ENCODE data around the gene PYGM.

PYGM gene

DNA sequence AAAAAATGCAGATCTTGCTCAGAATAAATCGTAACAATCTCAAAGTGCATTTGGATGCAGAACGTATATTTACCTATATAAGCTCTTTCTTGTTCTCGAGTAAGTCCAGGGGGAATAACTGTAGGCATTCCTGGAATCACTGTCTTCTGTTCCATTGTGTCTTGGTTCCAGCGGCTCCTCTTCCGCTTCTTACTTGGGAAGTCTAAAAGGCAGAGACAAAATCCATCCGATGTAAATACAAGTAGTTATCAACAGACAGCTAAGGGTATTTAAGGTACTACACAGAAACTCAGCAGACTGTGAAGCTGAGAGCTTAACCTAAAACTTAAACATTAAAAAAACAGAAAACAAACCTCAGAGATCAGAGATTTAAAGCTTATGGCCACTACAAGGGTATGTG is 16.7 kb upstream of the PYGM start:
- peaks cover 25 to 58% (median 42%) of the 10 kb centered on the region in 4 experiments for H3K36me3 ChIP-seq (ENCODE audit: control insufficient read depth in 4 of 4, insufficient read depth in 4 of 4, low read length in 3 of 4)
- H3K4me1 ChIP-seq (ENCODE audit: control extremely low read depth in 1 of 4, control insufficient read depth in 4 of 4, insufficient read depth in 4 of 4, low read length in 3 of 4), result peaks cover 31 to 65% (median 52%) of the 10 kb centered on the region in 4 experiments

DNA sequence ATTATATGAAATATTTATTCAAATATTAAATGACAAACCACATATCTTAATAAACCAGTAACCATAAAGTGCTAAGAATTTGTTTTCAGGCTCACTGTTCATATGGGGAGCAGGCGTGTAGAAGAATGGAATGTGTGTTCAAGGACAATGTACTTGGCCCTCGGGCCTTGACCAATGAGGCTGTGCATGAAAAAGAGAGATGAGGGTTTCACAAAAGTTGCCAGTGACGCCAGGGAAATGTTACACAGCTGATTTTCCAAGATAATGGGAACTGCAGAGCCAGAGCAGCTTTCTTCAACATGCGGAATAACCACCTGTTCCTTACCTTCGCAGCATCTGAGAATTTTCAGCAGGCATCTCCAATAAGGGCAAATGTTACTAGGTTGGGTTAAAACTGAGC is 14.4 kb upstream of the PYGM start:
- Histone ChIP-seq H3K9me3 (ENCODE audit: control extremely low read depth in 1 of 5, control insufficient read depth in 4 of 5, insufficient read depth in 2 of 5, low read depth in 1 of 5, low read length in 4 of 5) (no peaks in the 10 kb centered on the region), H3K27ac (ENCODE audit: insufficient read depth in 1 of 2, low read depth in 1 of 2, low read length in 2 of 2, poor library complexity in 1 of 2, severe bottlenecking in 2 of 2) (peak overlapping the region in 1 of 2 experiments; percentile 4), H3K27me3 (replicated peaks in 2 of 5; ENCODE audit: control insufficient read depth in 4 of 5, insufficient read depth in 5 of 5, low read length in 4 of 5) (no peaks in the 10 kb centered on the region), H3K36me3 (ENCODE audit: control insufficient read depth in 4 of 4, insufficient read depth in 4 of 4, low read length in 3 of 4) (peaks cover 36 to 81% (median 65%) of the 10 kb centered on the region in 4 experiments), H3K4me1 (ENCODE audit: control extremely low read depth in 1 of 4, control insufficient read depth in 4 of 4, insufficient read depth in 4 of 4, low read length in 3 of 4) (peaks cover 21 to 48% (median 39%) of the 10 kb centered on the region in 4 experiments), H3K4me3 (ENCODE audit: control insufficient read depth in 1 of 7, extremely low read depth in 1 of 7, insufficient read depth in 4 of 7, low read depth in 2 of 7, low read length in 6 of 7) (no peak overlapping the region)
- WGBS (ENCODE audit: insufficient coverage), result 94% methylated on average over 5 of the region's 5 CpGs
- DNase-seq, result no peak
- ChIA-PET POLR2A (interaction anchor here (0.6 to 1.3 kb wide), 4 partner anchors 8 to 127 kb away, joined by 3 to 4 read pairs (median 4); no protein-coding TSS in a partner anchor), CTCF (interaction anchor here (0.7 to 4.5 kb wide), 5 partner anchors 8 to 533 kb away, joined by 3 to 31 read pairs (median 6); partner anchors contain the start of genes FKBP2 and RASGRP2)

More for the DNA sequence above, 16.7 kb upstream of the PYGM start:
- H3K4me3 ChIP-seq (ENCODE audit: control insufficient read depth in 1 of 7, extremely low read depth in 1 of 7, insufficient read depth in 4 of 7, low read depth in 2 of 7, low read length in 6 of 7), result peak overlapping the region in 6 of 7 experiments; percentile 76 to 99 (median 85)
- peak overlapping the region; percentile 74 to 84 for H3K27ac ChIP-seq (ENCODE audit: insufficient read depth in 1 of 2, low read depth in 1 of 2, low read length in 2 of 2, poor library complexity in 1 of 2, severe bottlenecking in 2 of 2)
- WGBS (ENCODE audit: insufficient coverage), result 94% methylated on average over 3 of the region's 6 CpGs
- no peaks in the 10 kb centered on the region for H3K27me3 ChIP-seq (replicated peaks in 2 of 5; ENCODE audit: control insufficient read depth in 4 of 5, insufficient read depth in 5 of 5, low read length in 4 of 5)
- ChIA-PET POLR2A (interaction anchor here (1.1 to 1.3 kb wide), 2 partner anchors 12 to 19 kb away, joined by 3 read pairs; no protein-coding TSS in a partner anchor), CTCF (interaction anchor here (1.0 to 4.5 kb wide), 7 partner anchors 9 to 127 kb away, joined by 3 to 31 read pairs (median 4); partner anchors contain the start of gene RASGRP2)
- no peak for DNase-seq
- H3K9me3 ChIP-seq (ENCODE audit: control extremely low read depth in 1 of 5, control insufficient read depth in 4 of 5, insufficient read depth in 2 of 5, low read depth in 1 of 5, low read length in 4 of 5), result no peaks in the 10 kb centered on the region

DNA sequence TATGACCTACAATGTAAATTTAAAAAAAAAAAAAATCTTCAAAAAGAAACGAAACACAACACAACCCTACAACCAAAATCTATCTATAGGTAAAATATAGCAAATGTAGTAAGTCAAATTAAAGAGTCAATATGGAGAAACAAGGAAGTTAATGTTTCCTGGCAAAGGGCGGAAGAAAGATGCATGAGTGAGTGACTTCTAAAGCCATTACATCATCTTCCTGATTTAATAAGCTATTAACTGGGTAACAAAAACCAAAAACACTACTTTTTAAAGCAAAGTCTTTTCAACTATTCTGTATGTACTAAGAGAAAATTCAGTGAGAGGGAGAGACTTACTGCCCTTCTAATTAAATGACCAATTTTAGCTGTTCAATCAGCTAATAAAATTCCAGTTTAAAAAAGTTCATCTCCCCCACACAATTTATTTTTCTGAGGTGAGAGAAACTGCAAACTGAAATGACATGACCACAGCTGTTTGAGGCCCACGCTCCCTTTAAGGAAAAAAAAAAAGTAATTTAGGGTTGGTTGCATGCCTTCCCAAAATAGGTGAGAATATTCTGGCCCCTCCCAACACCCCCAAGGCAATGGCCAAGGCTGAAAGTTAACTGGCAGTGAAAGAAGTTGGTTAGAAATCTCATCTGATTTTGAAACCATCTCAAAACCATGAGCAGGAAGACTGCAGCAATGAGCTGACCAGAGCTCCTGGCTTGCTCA is 12.7 kb upstream of the PYGM start:
- no CpG with 5 or more reads among the region's 3 CpGs for WGBS (ENCODE audit: insufficient coverage)
- ChIA-PET POLR2A (interaction anchor here (0.6 to 1.6 kb wide), 3 partner anchors 9 to 50 kb away, joined by 3 to 9 read pairs (median 5); partner anchors contain the start of gene RASGRP2), CTCF (interaction anchor here (0.7 to 20.1 kb wide), 6 partner anchors 9 to 90 kb away, joined by 3 to 345 read pairs (median 6); partner anchors contain the start of gene RASGRP2)
- no peaks in the 10 kb centered on the region for H3K9me3 ChIP-seq (ENCODE audit: control extremely low read depth in 1 of 5, control insufficient read depth in 4 of 5, insufficient read depth in 2 of 5, low read depth in 1 of 5, low read length in 4 of 5)
- DNase-seq, result peak in 1 of 3 donors; percentile 52
- H3K27me3 ChIP-seq (replicated peaks in 2 of 5; ENCODE audit: control insufficient read depth in 4 of 5, insufficient read depth in 5 of 5, low read length in 4 of 5), result no peaks in the 10 kb centered on the region
- peaks cover 48 to 97% (median 82%) of the 10 kb centered on the region in 4 experiments for H3K36me3 ChIP-seq (ENCODE audit: control insufficient read depth in 4 of 4, insufficient read depth in 4 of 4, low read length in 3 of 4)
- no peak overlapping the region for H3K4me3 ChIP-seq (ENCODE audit: control insufficient read depth in 1 of 7, extremely low read depth in 1 of 7, insufficient read depth in 4 of 7, low read depth in 2 of 7, low read length in 6 of 7)
- H3K27ac ChIP-seq (ENCODE audit: insufficient read depth in 1 of 2, low read depth in 1 of 2, low read length in 2 of 2, poor library complexity in 1 of 2, severe bottlenecking in 2 of 2), result peak overlapping the region in 1 of 2 experiments; percentile 55
- peaks cover 28 to 61% (median 43%) of the 10 kb centered on the region in 4 experiments for H3K4me1 ChIP-seq (ENCODE audit: control extremely low read depth in 1 of 4, control insufficient read depth in 4 of 4, insufficient read depth in 4 of 4, low read length in 3 of 4)

DNA sequence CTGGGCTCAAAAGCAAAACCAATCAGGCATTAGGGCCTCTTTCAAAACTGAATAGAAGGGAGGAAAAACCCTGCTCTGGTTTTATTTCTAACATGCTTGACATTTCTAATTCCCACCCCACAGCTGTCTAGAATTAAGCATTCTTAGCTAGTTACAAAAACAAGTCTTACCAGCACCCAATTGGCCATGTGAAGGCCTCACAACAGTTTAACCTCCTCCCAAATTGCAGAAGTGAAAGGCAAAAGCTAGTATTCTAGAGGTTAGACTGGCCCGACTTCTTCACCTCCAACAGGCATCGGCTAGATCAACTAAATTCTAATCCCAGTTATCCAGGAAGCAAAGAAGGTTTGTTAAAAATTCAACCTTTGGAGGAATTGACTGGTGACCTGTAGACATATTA is 12.1 kb upstream of the PYGM start:
- WGBS (ENCODE audit: insufficient coverage), result no CpG with 5 or more reads among the region's 2 CpGs
- Histone ChIP-seq H3K4me1 (ENCODE audit: control extremely low read depth in 1 of 4, control insufficient read depth in 4 of 4, insufficient read depth in 4 of 4, low read length in 3 of 4) (peaks cover 29 to 61% (median 40%) of the 10 kb centered on the region in 4 experiments), H3K9me3 (ENCODE audit: control extremely low read depth in 1 of 5, control insufficient read depth in 4 of 5, insufficient read depth in 2 of 5, low read depth in 1 of 5, low read length in 4 of 5) (no peaks in the 10 kb centered on the region), H3K36me3 (ENCODE audit: control insufficient read depth in 4 of 4, insufficient read depth in 4 of 4, low read length in 3 of 4) (peaks cover 50 to 98% (median 85%) of the 10 kb centered on the region in 4 experiments), H3K27me3 (replicated peaks in 2 of 5; ENCODE audit: control insufficient read depth in 4 of 5, insufficient read depth in 5 of 5, low read length in 4 of 5) (no peaks in the 10 kb centered on the region), H3K27ac (ENCODE audit: insufficient read depth in 1 of 2, low read depth in 1 of 2, low read length in 2 of 2, poor library complexity in 1 of 2, severe bottlenecking in 2 of 2) (peak overlapping the region in 1 of 2 experiments; percentile 55), H3K4me3 (ENCODE audit: control insufficient read depth in 1 of 7, extremely low read depth in 1 of 7, insufficient read depth in 4 of 7, low read depth in 2 of 7, low read length in 6 of 7) (no peak overlapping the region)
- CTCF ChIA-PET, result interaction anchor here (0.7 to 20.1 kb wide), 7 partner anchors 8 to 39 kb away, joined by 3 to 345 read pairs (median 4); partner anchors contain the start of gene RASGRP2
- POLR2A ChIA-PET, result interaction anchor here (1.0 to 1.6 kb wide), 2 partner anchors 8 to 28 kb away, joined by 3 to 9 read pairs; partner anchors contain the start of gene RASGRP2
- DNase-seq, result no peak

DNA sequence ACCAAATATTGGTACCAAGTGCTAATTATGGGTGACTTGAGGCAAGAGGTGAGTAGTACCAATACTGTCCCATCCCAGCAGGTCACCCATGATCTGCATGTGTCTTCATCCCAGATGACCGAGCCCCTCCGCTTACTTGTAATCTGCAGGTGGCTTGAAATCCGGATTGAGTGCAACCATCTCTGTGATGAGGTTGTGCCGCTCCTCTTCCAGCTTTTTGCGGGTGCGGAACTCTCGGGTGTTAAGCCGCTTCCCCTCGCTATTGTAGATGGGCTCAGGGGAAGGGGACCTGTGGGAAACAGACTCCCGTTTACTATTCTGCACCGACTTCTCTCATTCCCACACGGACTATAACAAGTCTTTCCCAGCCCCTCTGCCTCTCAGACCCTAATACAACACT is 10.3 kb upstream of the PYGM start:
- WGBS (ENCODE audit: insufficient coverage), result 99% methylated on average over 11 of the region's 12 CpGs
- Histone ChIP-seq H3K27ac (ENCODE audit: insufficient read depth in 1 of 2, low read depth in 1 of 2, low read length in 2 of 2, poor library complexity in 1 of 2, severe bottlenecking in 2 of 2) (peak overlapping the region in 1 of 2 experiments; percentile 4), H3K36me3 (ENCODE audit: control insufficient read depth in 4 of 4, insufficient read depth in 4 of 4, low read length in 3 of 4) (peaks cover 43 to 97% (median 82%) of the 10 kb centered on the region in 4 experiments)

DNA sequence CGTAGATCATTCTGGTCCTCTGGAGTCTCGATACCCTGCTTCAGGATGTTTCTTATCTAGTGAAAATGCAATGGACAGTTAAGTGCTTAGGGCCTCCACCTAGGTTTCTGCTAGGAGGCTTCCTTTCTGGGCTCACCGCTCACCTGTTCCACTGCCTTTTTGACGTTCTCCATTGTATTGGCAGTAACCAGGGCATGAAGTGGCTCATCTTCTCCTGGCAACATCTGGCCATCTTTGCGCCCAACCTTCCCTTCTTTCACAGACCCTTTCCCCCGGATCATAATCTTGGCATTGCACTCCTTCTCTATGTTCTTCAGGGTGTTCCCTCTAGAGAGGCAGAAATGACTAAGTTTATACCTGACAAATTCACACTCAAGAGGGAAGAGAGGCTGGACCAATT is 9.5 kb upstream of the PYGM start:
- CTCF ChIA-PET, result interaction anchor here (1.3 to 20.1 kb wide), 2 partner anchors 9 to 25 kb away, joined by 6 to 345 read pairs; partner anchors contain the start of genes PYGM and RASGRP2
- DNase-seq, result no peak
- WGBS (ENCODE audit: insufficient coverage), result 98% methylated on average over 4 of the region's 6 CpGs
- Histone ChIP-seq H3K36me3 (ENCODE audit: control insufficient read depth in 4 of 4, insufficient read depth in 4 of 4, low read length in 3 of 4) (peaks cover 38 to 97% (median 84%) of the 10 kb centered on the region in 4 experiments), H3K4me1 (ENCODE audit: control extremely low read depth in 1 of 4, control insufficient read depth in 4 of 4, insufficient read depth in 4 of 4, low read length in 3 of 4) (peaks cover 22 to 61% (median 46%) of the 10 kb centered on the region in 4 experiments), H3K27ac (ENCODE audit: insufficient read depth in 1 of 2, low read depth in 1 of 2, low read length in 2 of 2, poor library complexity in 1 of 2, severe bottlenecking in 2 of 2) (peak overlapping the region in 1 of 2 experiments; percentile 4), H3K4me3 (ENCODE audit: control insufficient read depth in 1 of 7, extremely low read depth in 1 of 7, insufficient read depth in 4 of 7, low read depth in 2 of 7, low read length in 6 of 7) (no peak overlapping the region), H3K27me3 (replicated peaks in 2 of 5; ENCODE audit: control insufficient read depth in 4 of 5, insufficient read depth in 5 of 5, low read length in 4 of 5) (no peaks in the 10 kb centered on the region), H3K9me3 (ENCODE audit: control extremely low read depth in 1 of 5, control insufficient read depth in 4 of 5, insufficient read depth in 2 of 5, low read depth in 1 of 5, low read length in 4 of 5) (no peaks in the 10 kb centered on the region)
- POLR2A ChIA-PET, result no interaction called here

More for the DNA sequence above, 10.3 kb upstream of the PYGM start:
- Histone ChIP-seq H3K4me3 (ENCODE audit: control insufficient read depth in 1 of 7, extremely low read depth in 1 of 7, insufficient read depth in 4 of 7, low read depth in 2 of 7, low read length in 6 of 7) (no peak overlapping the region), H3K4me1 (ENCODE audit: control extremely low read depth in 1 of 4, control insufficient read depth in 4 of 4, insufficient read depth in 4 of 4, low read length in 3 of 4) (peaks cover 20 to 56% (median 39%) of the 10 kb centered on the region in 4 experiments), H3K27me3 (replicated peaks in 2 of 5; ENCODE audit: control insufficient read depth in 4 of 5, insufficient read depth in 5 of 5, low read length in 4 of 5) (no peaks in the 10 kb centered on the region), H3K9me3 (ENCODE audit: control extremely low read depth in 1 of 5, control insufficient read depth in 4 of 5, insufficient read depth in 2 of 5, low read depth in 1 of 5, low read length in 4 of 5) (no peaks in the 10 kb centered on the region)
- no peak for DNase-seq
- POLR2A ChIA-PET, result interaction anchor here (1.5 kb wide), 1 partner anchor 9 kb away, joined by 4 read pairs; no protein-coding TSS in a partner anchor
- CTCF ChIA-PET, result interaction anchor here (1.3 to 20.1 kb wide), 4 partner anchors 10 to 26 kb away, joined by 5 to 345 read pairs (median 6); partner anchors contain the start of genes PYGM and RASGRP2

Measured in common myeloid progenitor, CD34-positive (primary cell).